ENCODE data around the gene ZNF609. TPM values are rescaled to one million over a fixed set of nuclear protein-coding genes. Genes with fewer than 3 reads are reported as not detected.

Gene ZNF609
- total RNA-seq, 2 donors from 2014 or later, result 52.3 to 54.8 TPM

DNA sequence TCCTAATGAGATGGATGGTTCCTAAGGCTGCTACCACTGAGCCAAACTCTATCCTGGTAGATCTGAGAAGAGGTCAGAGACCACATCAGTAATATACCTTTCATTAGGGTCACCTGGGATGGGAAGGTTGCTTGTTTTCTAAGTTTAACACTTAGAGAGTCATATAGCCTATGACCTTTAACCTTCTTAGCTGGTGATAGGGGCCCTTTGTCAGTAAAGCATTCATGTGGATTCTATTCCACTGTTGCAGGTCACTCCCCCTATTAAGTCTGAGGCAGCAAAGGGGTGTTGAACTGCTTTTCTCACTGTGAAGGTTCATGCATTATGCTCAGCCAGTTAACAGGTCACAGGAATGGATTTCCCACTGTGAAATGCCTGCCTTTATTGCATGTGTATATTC lies 6.1 kb upstream of the ZNF609 start:
- Histone ChIP-seq H3K4me3 (ENCODE audit: low read length) (no peak overlapping the region), H3K36me3 (ENCODE audit: control insufficient read depth, insufficient read depth, low read length) (peaks cover 34% of the 10 kb centered on the region), H3K4me1 (ENCODE audit: control insufficient read depth, insufficient read depth, low read length) (peaks cover 16% of the 10 kb centered on the region), H3K9me3 (ENCODE audit: control insufficient read depth, low read length) (no peaks in the 10 kb centered on the region), H3K27me3 (ENCODE audit: control insufficient read depth, insufficient read depth, low read length, poor library complexity, severe bottlenecking) (no peaks in the 10 kb centered on the region), H3K9ac (ENCODE audit: extremely low read depth, low read length, poor library complexity, severe bottlenecking) (no peak overlapping the region), H3K27ac (ENCODE audit: low read depth, low read length) (peak overlapping the region; percentile 78)
- H3K9me3 Mint-ChIP-seq, result no peaks in the 10 kb centered on the region
- H3K36me3 Mint-ChIP-seq (ENCODE audit: low read depth), result peaks cover 31% of the 10 kb centered on the region
- no peak overlapping the region for H3K4me3 Mint-ChIP-seq
- H3K27ac Mint-ChIP-seq, result peak overlapping the region; percentile 45
- TF ChIP-seq, protein P1, sequence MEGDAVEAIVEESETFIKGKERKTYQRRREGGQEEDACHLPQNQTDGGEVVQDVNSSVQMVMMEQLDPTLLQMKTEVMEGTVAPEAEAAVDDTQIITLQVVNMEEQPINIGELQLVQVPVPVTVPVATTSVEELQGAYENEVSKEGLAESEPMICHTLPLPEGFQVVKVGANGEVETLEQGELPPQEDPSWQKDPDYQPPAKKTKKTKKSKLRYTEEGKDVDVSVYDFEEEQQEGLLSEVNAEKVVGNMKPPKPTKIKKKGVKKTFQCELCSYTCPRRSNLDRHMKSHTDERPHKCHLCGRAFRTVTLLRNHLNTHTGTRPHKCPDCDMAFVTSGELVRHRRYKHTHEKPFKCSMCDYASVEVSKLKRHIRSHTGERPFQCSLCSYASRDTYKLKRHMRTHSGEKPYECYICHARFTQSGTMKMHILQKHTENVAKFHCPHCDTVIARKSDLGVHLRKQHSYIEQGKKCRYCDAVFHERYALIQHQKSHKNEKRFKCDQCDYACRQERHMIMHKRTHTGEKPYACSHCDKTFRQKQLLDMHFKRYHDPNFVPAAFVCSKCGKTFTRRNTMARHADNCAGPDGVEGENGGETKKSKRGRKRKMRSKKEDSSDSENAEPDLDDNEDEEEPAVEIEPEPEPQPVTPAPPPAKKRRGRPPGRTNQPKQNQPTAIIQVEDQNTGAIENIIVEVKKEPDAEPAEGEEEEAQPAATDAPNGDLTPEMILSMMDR (conservative IDR thresholded peaks at IDR 0.05), result no peak
- H3K4me1 Mint-ChIP-seq, result peaks cover 39% of the 10 kb centered on the region
- DNase-seq, result no peak
- no peaks in the 10 kb centered on the region for H3K27me3 Mint-ChIP-seq (ENCODE audit: insufficient read depth)

DNA sequence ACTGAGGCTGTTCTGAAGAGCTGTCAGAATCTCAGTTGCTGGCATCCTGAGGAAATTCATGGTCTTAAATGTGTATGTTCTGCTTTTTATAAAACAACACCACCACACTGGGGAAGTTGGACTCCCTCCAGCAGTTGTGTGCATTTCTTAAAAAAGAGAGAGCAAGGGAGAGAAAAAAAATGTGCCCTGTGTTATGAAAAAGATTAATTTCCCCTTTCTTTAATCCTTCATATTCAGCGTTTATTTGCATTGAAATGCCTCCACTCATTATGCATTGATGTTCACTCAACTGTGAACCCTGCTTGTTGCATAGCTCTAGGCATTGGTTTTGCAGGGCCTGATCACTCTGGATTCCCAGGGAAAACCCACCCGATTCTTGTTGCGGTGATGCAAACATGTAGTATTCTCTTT lies 4.4 kb upstream of the ZNF609 start:
- no peaks in the 10 kb centered on the region for H3K27me3 ChIP-seq (ENCODE audit: control insufficient read depth, insufficient read depth, low read length, poor library complexity, severe bottlenecking)
- no peak overlapping the region for H3K27ac Mint-ChIP-seq
- 81 to 93% methylated on average over 2 to 3 of the region's 3 CpGs for WGBS, 2 experiments (ENCODE audit: insufficient coverage in 1 of 2, insufficient read length in 1 of 2)
- H3K4me1 ChIP-seq (ENCODE audit: control insufficient read depth, insufficient read depth, low read length), result peaks cover 18% of the 10 kb centered on the region
- H3K27ac ChIP-seq (ENCODE audit: low read depth, low read length), result peak overlapping the region; percentile 78
- no peak overlapping the region for H3K4me3 ChIP-seq (ENCODE audit: low read length)
- H3K4me3 Mint-ChIP-seq, result no peak overlapping the region
- no peaks in the 10 kb centered on the region for H3K9me3 ChIP-seq (ENCODE audit: control insufficient read depth, low read length)
- peaks cover 23% of the 10 kb centered on the region for H3K36me3 Mint-ChIP-seq (ENCODE audit: low read depth)
- H3K9ac ChIP-seq (ENCODE audit: extremely low read depth, low read length, poor library complexity, severe bottlenecking), result no peak overlapping the region
- H3K36me3 ChIP-seq (ENCODE audit: control insufficient read depth, insufficient read depth, low read length), result peaks cover 21% of the 10 kb centered on the region
- no peaks in the 10 kb centered on the region for H3K9me3 Mint-ChIP-seq
- no peaks in the 10 kb centered on the region for H3K27me3 Mint-ChIP-seq (ENCODE audit: insufficient read depth)
- TF ChIP-seq, protein P1 (conservative IDR thresholded peaks at IDR 0.05), result no peak
- no peak for DNase-seq
- peaks cover 48% of the 10 kb centered on the region for H3K4me1 Mint-ChIP-seq

DNA sequence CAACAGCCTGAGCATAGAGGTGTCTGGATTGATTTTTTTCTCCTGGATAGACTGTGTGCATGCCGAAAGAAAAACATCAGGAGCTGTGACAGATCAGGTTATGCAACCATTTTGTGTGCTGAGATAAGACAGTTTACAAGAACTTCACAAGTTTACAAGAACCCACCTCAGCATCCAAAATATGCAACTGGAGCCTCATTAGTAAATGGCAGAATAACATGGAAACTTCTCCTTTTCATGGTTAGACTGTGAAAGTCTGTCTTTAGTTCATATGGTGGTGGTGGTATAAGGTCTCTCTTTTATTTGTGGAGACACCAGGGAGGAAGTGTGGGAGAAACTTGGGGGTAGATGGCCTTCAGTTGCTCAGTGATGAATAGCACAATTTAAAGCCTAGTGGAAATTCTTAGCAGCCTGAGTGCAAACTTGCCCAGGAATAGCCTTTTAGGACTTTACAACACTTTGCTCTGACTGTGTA lies 3.7 kb upstream of the ZNF609 start:
- Mint-ChIP-seq H3K27me3 (ENCODE audit: insufficient read depth) (no peaks in the 10 kb centered on the region), H3K36me3 (ENCODE audit: low read depth) (peaks cover 23% of the 10 kb centered on the region), H3K27ac (no peak overlapping the region), H3K4me3 (no peak overlapping the region), H3K4me1 (peaks cover 51% of the 10 kb centered on the region), H3K9me3 (no peaks in the 10 kb centered on the region)
- H3K4me3 ChIP-seq (ENCODE audit: low read length), result no peak overlapping the region
- H3K27me3 ChIP-seq (ENCODE audit: control insufficient read depth, insufficient read depth, low read length, poor library complexity, severe bottlenecking), result no peaks in the 10 kb centered on the region
- H3K9ac ChIP-seq (ENCODE audit: extremely low read depth, low read length, poor library complexity, severe bottlenecking), result no peak overlapping the region
- peaks cover 18% of the 10 kb centered on the region for H3K4me1 ChIP-seq (ENCODE audit: control insufficient read depth, insufficient read depth, low read length)
- DNase-seq, result no peak
- H3K36me3 ChIP-seq (ENCODE audit: control insufficient read depth, insufficient read depth, low read length), result peaks cover 21% of the 10 kb centered on the region
- 100% methylated on average over 1 of the region's 1 CpG for WGBS, 2 experiments (ENCODE audit: insufficient coverage in 1 of 2, insufficient read length in 1 of 2)
- H3K27ac ChIP-seq (ENCODE audit: low read depth, low read length), result peak overlapping the region; percentile 78
- TF ChIP-seq, protein P1 (conservative IDR thresholded peaks at IDR 0.05), result no peak
- H3K9me3 ChIP-seq (ENCODE audit: control insufficient read depth, low read length), result no peaks in the 10 kb centered on the region
